OCI-M2 (cell line): Measurements from ENCODE around the gene SMARCA2.

Experiments
- DNase-seq: peaks from one replicate; lab custom pipeline; 2025; ENCODE audit not compliant: unreplicated experiment; lab: John Stamatoyannopoulos, UW

SMARCA2 gene

DNA sequence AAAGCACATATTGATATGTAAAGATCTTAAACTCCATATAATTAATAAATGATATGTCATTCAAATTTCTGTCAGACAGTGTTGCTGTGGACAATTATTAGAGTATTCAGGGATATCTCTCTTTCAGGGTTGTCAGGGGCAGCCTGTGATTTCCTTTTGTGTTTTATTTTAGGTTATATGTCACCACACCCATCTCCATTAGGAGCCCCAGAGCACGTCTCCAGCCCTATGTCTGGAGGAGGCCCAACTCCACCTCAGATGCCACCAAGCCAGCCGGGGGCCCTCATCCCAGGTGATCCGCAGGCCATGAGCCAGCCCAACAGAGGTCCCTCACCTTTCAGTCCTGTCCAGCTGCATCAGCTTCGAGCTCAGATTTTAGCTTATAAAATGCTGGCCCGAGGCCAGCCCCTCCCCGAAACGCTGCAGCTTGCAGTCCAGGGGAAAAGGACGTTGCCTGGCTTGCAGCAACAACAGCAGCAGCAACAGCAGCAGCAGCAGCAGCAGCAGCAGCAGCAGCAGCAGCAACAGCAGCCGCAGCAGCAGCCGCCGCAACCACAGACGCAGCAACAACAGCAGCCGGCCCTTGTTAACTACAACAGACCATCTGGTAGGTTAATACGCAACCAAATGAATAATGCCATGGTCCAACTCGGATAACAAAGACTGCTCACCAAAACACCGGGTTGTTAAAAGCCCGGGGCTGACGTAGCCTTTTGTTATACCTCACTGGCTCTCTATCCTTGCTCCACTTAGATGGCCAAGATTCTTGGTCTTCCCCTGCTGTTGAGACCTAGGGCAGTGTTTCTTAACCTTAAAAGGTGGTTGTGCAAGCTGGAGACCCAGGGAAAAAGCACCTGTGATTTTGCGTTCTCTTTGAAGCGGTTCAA, 24.4 kb downstream of the SMARCA2 start:
- no peak for DNase-seq

DNA sequence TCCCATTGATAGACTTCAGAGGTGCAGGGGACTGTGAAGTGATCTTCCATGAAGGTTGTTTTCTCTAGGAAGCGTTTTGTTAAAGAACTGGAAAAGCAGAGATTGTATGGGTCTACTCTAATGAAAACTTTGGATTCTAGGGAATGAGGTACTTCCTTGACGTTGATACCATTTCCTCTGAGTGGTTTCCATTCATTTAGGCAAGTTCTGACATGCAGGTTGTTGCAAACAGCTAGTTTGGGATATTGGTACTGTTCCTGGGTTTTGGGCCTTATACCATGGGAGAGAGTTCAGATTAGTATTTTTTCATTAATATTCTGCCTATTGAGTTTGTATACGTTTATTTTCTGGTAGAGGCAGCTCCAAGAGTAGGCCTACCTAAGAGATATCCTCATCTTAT, 25.7 kb downstream of the SMARCA2 start:
- no peak for DNase-seq

DNA sequence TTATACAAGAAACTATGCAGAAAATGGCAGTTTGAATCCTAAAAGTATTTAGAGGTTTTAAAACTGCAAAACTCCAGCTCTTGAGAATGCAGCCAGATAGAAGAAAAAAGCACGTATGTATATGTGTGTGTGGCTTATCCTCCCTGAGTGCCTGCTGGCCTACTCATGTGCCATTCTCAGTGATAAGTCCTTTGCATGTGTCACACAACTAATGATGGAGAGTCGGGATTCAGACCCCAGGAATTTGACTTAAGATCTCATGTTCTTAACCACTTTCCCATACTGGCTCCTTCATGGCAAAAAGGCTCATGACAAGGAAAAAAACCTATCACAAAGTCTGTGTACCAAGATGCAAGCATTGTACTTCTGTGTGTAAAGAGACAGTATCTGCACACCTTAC, 26.6 kb downstream of the SMARCA2 start:
- no peak for DNase-seq

GRCh38 chr9:2043243-2043642, 28.1 kb downstream of the SMARCA2 start:
- no peak for DNase-seq

DNA sequence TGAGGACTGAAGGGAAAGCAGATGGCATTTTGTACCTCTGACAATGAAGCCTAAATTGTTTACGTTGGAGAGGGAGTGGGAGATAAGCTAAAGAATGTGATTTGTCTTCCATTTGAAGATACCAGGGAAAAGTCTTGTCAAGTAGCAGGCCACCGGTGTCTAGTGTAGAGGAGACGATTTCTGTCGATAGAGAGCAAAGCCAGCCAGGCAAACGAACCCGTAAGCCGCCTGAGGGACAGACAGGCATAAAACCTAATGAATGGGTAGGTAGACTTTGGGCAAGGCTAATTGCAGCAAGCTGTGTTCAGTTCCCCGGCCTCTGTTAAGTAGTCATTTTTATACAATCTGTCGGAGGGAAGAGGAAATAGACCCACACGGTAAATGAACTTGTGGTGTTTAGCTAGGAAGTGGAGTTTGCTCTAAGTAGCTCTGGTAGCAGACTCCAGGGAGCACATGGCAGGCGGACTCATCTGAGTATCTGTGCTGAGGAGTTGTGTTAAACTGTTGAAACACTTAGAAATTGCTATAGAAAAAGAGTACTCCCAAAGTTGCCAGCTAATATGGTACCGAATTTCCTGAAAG, 28.8 kb downstream of the SMARCA2 start:
- no peak for DNase-seq

DNA sequence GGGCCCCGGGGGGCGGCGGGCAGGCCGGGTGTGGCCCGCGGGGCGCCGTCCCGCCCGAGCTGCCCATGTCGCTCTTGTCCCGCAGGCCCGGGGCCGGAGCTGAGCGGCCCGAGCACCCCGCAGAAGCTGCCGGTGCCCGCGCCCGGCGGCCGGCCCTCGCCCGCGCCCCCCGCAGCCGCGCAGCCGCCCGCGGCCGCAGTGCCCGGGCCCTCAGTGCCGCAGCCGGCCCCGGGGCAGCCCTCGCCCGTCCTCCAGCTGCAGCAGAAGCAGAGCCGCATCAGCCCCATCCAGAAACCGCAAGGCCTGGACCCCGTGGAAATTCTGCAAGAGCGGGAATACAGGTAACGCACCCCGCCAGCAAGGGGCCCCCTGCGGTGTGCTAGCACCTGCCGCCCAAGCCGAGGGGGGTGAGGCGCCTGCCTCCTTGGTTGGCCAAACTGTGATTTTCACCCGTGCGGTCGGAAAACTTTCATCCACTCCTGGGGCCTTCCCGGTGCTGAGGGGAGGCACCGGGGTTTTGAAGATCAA, 32.1 kb downstream of the SMARCA2 start:
- DNase-seq: no peak

DNA sequence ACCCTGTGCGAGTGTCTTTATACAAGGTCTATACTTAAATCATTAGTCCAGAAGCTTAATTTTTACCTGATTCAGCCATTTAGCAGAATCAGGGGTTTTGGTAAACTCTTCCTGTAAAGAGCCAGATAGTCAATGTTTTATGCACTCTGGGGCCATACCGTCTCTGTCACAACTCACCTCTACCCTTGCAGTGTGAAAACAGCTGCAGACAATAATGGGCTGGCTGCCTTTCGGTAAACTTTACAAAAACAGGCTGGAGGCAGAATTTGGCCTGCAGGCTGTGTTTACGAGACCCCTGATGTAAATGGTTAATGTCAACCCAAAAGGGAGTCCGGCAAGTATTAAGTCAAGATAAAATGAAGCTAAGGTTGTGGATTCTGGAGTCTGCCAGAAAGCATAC, 32.8 kb downstream of the SMARCA2 start:
- no peak for DNase-seq

DNA sequence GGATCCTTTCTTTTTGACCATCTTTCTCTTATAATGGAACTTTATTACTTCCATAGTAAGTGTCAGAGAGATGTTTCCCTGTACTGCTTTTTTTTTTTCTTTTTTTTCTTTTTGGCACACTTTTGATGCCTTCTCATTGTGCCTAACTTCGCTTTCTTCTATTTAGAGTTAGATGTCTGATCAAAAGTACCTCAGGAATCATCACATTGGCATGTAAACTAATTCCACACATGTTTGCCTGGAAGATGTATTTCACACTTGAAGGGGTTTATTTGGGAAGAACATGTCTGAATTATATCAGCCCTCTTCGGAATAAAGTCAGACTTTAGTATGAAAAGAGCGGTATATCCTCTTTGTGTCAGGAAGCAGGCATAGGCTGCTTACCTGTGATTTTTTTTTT, 35.1 kb downstream of the SMARCA2 start:
- DNase-seq: no peak

GRCh38 chr9:2053883-2054845, 39.0 kb downstream of the SMARCA2 start:
- DNase-seq: no peak

DNA sequence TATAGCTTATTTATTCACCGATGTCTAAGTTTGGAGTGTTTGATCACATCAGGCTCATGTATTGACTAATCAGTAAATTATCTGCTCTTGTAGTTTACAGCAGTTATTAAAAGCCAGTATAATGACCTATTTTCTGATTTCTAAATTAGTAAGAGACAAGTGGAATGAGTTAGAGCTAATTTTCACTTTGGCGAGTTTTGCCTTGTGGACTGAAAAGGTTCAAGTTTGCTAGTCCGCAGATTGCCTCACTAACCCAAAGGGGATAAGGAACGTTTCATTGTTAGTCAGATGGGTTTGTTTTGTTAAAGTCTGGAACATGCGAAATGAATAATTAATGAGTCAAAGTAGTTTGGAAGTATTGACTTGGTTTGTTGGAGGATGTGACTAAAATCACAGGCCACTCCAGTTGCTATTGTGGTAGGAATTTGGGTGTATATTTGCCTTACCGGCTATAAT, 40.1 kb downstream of the SMARCA2 start:
- DNase-seq: no peak

GRCh38 chr9:2059274-2059929, 44.3 kb downstream of the SMARCA2 start:
- DNase-seq: no peak

DNA sequence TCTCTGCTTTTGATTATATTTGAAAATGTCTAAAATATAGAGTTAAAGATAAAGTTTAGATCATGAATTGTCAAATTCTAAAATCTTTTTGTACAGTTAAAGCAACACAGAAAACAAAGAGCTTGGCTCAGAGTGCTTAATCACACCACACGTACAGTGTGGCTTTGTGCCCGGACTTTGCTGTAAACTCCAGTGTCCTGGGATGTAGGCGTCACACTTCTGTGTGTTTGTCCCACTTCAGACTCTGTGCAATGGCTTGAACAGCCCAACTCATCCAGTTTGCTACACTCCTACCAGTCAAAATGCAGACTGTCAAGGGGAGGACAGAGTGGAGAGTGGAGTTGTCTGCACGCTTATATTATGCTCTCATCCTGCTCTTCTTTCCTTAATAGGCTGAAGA, 45.3 kb downstream of the SMARCA2 start:
- no peak for DNase-seq

DNA sequence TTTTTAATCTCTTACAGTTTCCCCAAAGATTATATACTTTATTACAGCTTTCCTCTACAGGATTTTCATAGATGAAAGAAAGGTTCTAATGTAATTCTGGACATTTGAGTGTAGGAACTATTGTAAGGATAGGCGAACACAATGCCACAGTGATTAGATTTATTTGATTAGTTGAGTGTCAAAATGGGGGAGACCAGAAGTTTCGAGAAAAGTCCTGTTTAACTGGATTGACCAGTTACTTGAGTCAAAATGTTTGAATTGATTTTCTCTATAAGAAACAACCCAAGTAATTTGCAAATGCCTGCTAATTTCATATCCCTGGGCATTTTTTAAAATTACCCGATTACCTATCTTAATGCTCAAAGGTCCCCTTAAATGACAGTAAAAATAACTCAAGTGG, 50.6 kb downstream of the SMARCA2 start:
- no peak for DNase-seq

DNA sequence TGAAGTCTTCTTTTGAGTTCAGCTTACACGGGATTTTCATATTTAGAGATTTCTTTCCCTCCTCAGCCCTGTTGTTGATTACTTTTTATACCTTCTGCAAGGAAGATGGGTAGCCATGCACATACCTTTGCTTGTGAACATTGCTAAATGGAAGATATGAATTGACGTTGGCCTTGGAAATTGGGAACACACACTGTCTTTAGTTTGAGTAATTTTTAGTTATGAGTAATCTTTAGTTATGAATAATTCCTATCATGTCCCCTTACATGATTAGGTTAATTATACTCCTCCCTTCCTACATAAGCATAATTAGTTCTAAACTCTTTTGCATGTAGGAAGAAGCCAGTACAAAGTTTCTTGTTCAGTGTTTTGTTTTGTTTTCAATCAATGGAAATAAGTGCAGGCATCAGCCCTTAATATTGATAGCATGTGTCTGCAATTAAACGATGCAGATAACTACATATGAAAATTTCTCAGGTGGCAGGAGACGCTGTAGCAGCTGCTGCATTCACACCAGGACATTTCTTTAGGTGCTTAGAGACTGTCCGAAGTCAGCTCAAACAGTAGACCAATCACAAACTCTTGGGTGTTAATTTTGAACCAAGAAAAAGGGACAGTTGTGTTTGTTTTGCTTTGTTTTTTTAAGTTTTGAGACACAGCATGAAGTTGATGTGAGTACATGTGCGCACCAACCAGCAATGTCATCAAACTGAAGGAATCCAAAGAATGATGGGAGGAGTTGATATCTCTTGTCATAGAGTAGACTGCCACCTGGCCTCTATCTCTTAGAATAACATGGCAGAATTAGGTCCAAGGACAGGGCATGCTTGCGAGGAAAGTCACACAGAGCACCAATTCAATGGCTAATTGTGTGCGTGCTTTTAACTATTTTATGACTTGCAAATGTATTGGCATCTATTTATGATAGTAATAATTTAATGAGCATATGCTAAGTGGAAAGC, 51.4 kb downstream of the SMARCA2 start:
- no peak for DNase-seq

- DNase-seq: no peak
These were observed 57.7 kb downstream of the SMARCA2 start for GRCh38 chr9:2072752-2073405.

DNA sequence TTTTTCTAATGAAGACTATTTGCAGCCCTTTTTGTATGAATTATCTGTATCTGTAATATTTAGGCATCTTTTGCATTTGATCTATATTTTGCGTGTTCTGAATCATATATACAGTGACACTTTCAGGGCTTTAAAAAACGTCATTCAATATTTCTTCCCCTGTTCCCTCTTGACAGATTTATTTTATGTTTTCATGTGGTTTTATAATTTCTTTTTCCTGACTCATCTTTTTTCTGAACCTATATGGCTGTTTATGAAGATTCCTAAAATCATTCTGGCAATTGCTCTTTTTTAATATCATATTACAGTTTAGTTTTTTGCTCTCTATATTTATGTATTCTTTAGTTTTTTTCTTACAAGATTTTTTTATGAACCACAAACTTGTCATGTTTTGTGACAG, 67.6 kb downstream of the SMARCA2 start:
- DNase-seq: no peak

DNA sequence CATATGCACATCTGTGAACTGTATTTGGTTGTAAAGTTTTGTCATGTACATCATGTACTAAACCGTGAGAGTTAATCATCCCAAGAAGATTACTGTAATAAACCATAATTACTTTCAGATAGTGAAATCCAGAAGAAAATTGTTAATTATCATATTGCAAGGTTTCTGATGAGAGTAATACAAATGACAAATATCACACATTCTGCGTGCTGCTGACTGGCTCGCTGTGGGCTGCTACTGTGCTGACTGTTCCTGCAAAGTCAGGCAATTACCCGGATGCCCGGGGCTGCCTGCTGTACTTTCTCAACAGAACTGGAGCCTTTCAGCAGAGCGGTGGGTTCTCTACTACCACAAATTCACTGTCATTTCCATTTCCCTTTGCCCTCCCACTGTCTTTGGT, 68.3 kb downstream of the SMARCA2 start:
- no peak for DNase-seq

GRCh38 chr9:2085716-2086115, 70.6 kb downstream of the SMARCA2 start:
- no peak for DNase-seq

GRCh38 chr9:2086116-2086515, 71.0 kb downstream of the SMARCA2 start:
- DNase-seq: no peak
